Hepatocyte (in vitro differentiated cells): ENCODE measurements around the gene NAIF1. TPM values are rescaled to one million over a fixed set of nuclear protein-coding genes. Genes with fewer than 3 reads are reported as not detected.

Source experiments
- DNase-seq: peaks from one replicate; pipeline ENCODE4 v3.0.0-alpha.2; 2016; ENCODE audit warnings: low spot score
- H2AFZ ChIP-seq: fragments of 200-600 bp; sonication (generic); 2 replicates; pipeline ENCODE4 v1.6.0; 2016; ENCODE audit warnings: antibody characterized with exemption, mild to moderate bottlenecking
- H3K27ac ChIP-seq: fragments of 200-600 bp; sonication (generic); 2 replicates; pipeline ENCODE4 v1.5.1; 2016; ENCODE audit warnings: mild to moderate bottlenecking
- H3K27me3 ChIP-seq: fragments of 200-600 bp; sonication (generic); 2 replicates; pipeline ENCODE4 v1.6.1; 2016
- H3K36me3 ChIP-seq: fragments of 200-600 bp; sonication (generic); replicated peaks from 2 replicates; pipeline ENCODE4 v1.5.1; 2016; ENCODE audit warnings: low read depth; ENCODE audit not compliant: insufficient read depth
- H3K4me1 ChIP-seq: fragments of 200-600 bp; sonication (generic); 2 replicates; pipeline ENCODE4 v1.5.1; 2016; ENCODE audit warnings: mild to moderate bottlenecking, moderate library complexity; ENCODE audit not compliant: insufficient read depth
- H3K4me2 ChIP-seq: fragments of 200-600 bp; sonication (generic); 2 replicates; pipeline ENCODE4 v1.6.0; 2016
- H3K4me3 ChIP-seq: fragments of 200-600 bp; sonication (generic); 2 replicates; pipeline ENCODE4 v1.5.1; 2016; ENCODE audit warnings: mild to moderate bottlenecking
- H3K79me2 ChIP-seq: fragments of 200-600 bp; sonication (generic); 2 replicates; pipeline ENCODE4 v1.6.0; 2017; ENCODE audit warnings: mild to moderate bottlenecking
- H3K9me2 ChIP-seq: fragments of 200-600 bp; sonication (generic); replicated peaks from 2 replicates; pipeline ENCODE4 v1.6.0; 2017; ENCODE audit warnings: mild to moderate bottlenecking; ENCODE audit not compliant: insufficient read depth
- H3K9me3 ChIP-seq: fragments of 200-600 bp; sonication (generic); 2 replicates; pipeline ENCODE4 v1.5.1; 2016; ENCODE audit warnings: low read depth, mild to moderate bottlenecking
- H4K20me1 ChIP-seq: fragments of 200-600 bp; sonication (generic); 2 replicates; pipeline ENCODE4 v1.6.0; 2016; ENCODE audit warnings: mild to moderate bottlenecking; ENCODE audit not compliant: insufficient read depth, poor library complexity, severe bottlenecking
- EZH2 ChIP-seq: fragments of 200-600 bp; sonication (generic); IDR thresholded peaks from 2 replicates; pipeline ENCODE4 v1.6.1; 2016; ENCODE audit warnings: antibody characterized with exemption, mild to moderate bottlenecking, borderline replicate concordance
- EZH2phosphoT487 ChIP-seq: fragments of 200-600 bp; sonication (generic); IDR thresholded peaks from one replicate; pipeline ENCODE4 v1.6.1; 2018; ENCODE audit warnings: antibody characterized with exemption, mild to moderate bottlenecking, low read depth, moderate library complexity; ENCODE audit not compliant: unreplicated experiment, severe bottlenecking
- WGBS: methylation state at CpG from one replicate; pipeline ENCODE4 v1.1.6; 2016; ENCODE audit warnings: low lambda C conversion rate; ENCODE audit errors: missing lambda C conversion rate; 5-methylcytosine and 5-hydroxymethylcytosine counted together
- polyA plus RNA-seq: library from polyadenylated mRNA; unstranded; fragments of >200 nt; fragmentation: Nextera tagmentation; extraction: Ambion mirVana; gene quantifications from 2 replicates; pipeline ENCODE4 v1.2.1, GENCODE V29; 2016
- total RNA-seq: library from RNA; depleted of rRNA; stranded (reverse); fragments of >200 nt; gene quantifications from 2 replicates; pipeline ENCODE4 v1.2.3, GENCODE V29; 2014
- TF ChIP-seq, protein P1 (sequence below): fragments of 200-600 bp; sonication (generic); IDR thresholded peaks from 2 replicates; pipeline ENCODE4 v1.5.1; 2016; ENCODE audit warnings: antibody characterized with exemption, mild to moderate bottlenecking; ENCODE audit not compliant: poor library complexity

NAIF1 gene
- total and polyA plus RNA-seq, 2 experiments from 2014 or later, result 8.0 to 10.3 TPM

DNA sequence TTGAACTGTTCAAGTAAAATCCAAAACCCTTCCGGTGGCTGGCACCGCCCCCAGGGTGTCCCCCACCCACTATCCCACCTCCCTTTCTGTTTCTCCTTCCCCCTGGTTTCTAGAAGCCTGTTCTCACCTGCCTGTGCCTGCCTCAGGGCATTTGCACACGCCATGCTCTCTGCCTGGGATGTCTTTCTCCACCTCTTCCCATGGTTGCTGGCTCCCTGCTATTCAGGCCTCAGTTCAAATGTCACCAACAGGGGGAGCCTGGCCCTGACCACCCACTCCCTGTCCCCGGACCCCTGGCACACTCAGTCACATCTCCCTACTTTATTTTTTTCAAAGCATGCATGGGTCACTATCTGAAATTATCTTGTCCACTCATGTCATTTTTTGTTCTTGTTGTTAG is 46.4 kb downstream of the NAIF1 start:
- no peaks in the 10 kb centered on the region for H3K9me3 ChIP-seq
- H3K4me2 ChIP-seq, result no peak overlapping the region
- no peak overlapping the region for H3K4me3 ChIP-seq
- no peaks in the 10 kb centered on the region for H3K79me2 ChIP-seq
- H3K9me2 ChIP-seq, result no peaks in the 10 kb centered on the region
- no peaks in the 10 kb centered on the region for H3K27me3 ChIP-seq
- WGBS, result 80% methylated on average over 4 of the region's 4 CpGs
- no peaks in the 10 kb centered on the region for H3K4me1 ChIP-seq
- no peak overlapping the region for H2AFZ ChIP-seq
- no peaks in the 10 kb centered on the region for H4K20me1 ChIP-seq
- no peak overlapping the region for H3K27ac ChIP-seq
- no peak for DNase-seq
- TF ChIP-seq EZH2 (no peak), EZH2phosphoT487 (no peak)
- TF ChIP-seq, protein P1, sequence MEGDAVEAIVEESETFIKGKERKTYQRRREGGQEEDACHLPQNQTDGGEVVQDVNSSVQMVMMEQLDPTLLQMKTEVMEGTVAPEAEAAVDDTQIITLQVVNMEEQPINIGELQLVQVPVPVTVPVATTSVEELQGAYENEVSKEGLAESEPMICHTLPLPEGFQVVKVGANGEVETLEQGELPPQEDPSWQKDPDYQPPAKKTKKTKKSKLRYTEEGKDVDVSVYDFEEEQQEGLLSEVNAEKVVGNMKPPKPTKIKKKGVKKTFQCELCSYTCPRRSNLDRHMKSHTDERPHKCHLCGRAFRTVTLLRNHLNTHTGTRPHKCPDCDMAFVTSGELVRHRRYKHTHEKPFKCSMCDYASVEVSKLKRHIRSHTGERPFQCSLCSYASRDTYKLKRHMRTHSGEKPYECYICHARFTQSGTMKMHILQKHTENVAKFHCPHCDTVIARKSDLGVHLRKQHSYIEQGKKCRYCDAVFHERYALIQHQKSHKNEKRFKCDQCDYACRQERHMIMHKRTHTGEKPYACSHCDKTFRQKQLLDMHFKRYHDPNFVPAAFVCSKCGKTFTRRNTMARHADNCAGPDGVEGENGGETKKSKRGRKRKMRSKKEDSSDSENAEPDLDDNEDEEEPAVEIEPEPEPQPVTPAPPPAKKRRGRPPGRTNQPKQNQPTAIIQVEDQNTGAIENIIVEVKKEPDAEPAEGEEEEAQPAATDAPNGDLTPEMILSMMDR, result no peak
- no peaks in the 10 kb centered on the region for H3K36me3 ChIP-seq

DNA sequence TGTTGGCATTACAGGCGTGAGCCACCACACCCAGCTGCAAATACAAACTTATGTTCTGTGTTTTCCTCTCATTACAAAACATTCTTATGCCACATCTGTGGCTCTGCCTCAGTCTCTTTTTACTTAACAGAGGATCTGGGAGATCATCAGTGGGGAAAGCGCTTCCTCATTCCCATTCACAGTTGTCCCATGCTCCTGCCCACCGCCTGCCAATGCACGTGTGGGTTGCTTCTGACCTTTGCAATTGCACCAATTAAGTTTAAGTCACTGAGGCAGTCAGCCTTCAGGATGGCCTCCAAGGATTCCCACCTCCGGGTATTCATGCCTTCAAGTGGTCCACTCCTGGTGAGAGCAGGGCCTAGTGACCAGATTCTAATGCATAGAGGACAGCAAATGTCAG is 51.4 kb downstream of the NAIF1 start:
- H3K79me2 ChIP-seq, result no peaks in the 10 kb centered on the region
- H3K27me3 ChIP-seq, result no peaks in the 10 kb centered on the region
- no peak overlapping the region for H2AFZ ChIP-seq
- WGBS, result 92% methylated on average over 5 of the region's 5 CpGs
- no peaks in the 10 kb centered on the region for H3K4me1 ChIP-seq
- H3K9me3 ChIP-seq, result no peaks in the 10 kb centered on the region
- no peak overlapping the region for H3K27ac ChIP-seq
- no peak for DNase-seq
- TF ChIP-seq EZH2 (no peak), EZH2phosphoT487 (no peak)
- TF ChIP-seq, protein P1, result no peak
- H4K20me1 ChIP-seq, result no peaks in the 10 kb centered on the region
- H3K36me3 ChIP-seq, result no peaks in the 10 kb centered on the region
- H3K4me3 ChIP-seq, result no peak overlapping the region
- no peak overlapping the region for H3K4me2 ChIP-seq
- no peaks in the 10 kb centered on the region for H3K9me2 ChIP-seq

Other genes with a start within 250 kb of the NAIF1 start
- gene ENG, start 212.7 kb downstream of the NAIF1 start, total RNA-seq, result 3.2 and 6.8 TPM in 2 replicates
- 19.4 and 21.2 TPM in 2 replicates for gene ENG, start 212.7 kb downstream of the NAIF1 start, polyA plus RNA-seq
- 28.3 and 39.8 TPM in 2 replicates for gene AK1, start 189.6 kb downstream of the NAIF1 start, total RNA-seq
- 85.9 and 91.3 TPM in 2 replicates for gene AK1, start 189.6 kb downstream of the NAIF1 start, polyA plus RNA-seq
- gene ST6GALNAC6, start 167.7 kb downstream of the NAIF1 start, total RNA-seq, result 31.8 and 37.3 TPM in 2 replicates
- gene ST6GALNAC6, start 167.7 kb downstream of the NAIF1 start, polyA plus RNA-seq, result 47.7 and 61.2 TPM in 2 replicates
- 13.2 and 14.6 TPM in 2 replicates for gene ST6GALNAC4, start 150.3 kb downstream of the NAIF1 start, total RNA-seq
- 14.3 and 15.2 TPM in 2 replicates for gene ST6GALNAC4, start 150.3 kb downstream of the NAIF1 start, polyA plus RNA-seq
- 1.6 and 3.7 TPM in 2 replicates for gene PIP5KL1, start 136.5 kb downstream of the NAIF1 start, total RNA-seq
- 1.4 and 2.5 TPM in 2 replicates for gene PIP5KL1, start 136.5 kb downstream of the NAIF1 start, polyA plus RNA-seq
- gene DPM2, start 129.5 kb downstream of the NAIF1 start, total RNA-seq, result 19.2 and 22.4 TPM in 2 replicates
- gene DPM2, start 129.5 kb downstream of the NAIF1 start, polyA plus RNA-seq, result 57.1 and 61.9 TPM in 2 replicates
- 38.1 and 47.9 TPM in 2 replicates for gene EEIG1, start 86.3 kb downstream of the NAIF1 start, total RNA-seq
- gene EEIG1, start 86.3 kb downstream of the NAIF1 start, polyA plus RNA-seq, result 43.6 and 44.1 TPM in 2 replicates
- 52.4 and 62.3 TPM in 2 replicates for gene SLC25A25, start 912 bp upstream of the NAIF1 start, total RNA-seq
- gene SLC25A25, start 912 bp upstream of the NAIF1 start, polyA plus RNA-seq, result 40.1 and 51.0 TPM in 2 replicates
- 29.4 and 36.5 TPM in 2 replicates for gene PTGES2, start 60.4 kb upstream of the NAIF1 start, total RNA-seq
- 68.1 and 81.7 TPM in 2 replicates for gene PTGES2, start 60.4 kb upstream of the NAIF1 start, polyA plus RNA-seq
- 5.3 and 14.3 TPM in 2 replicates for gene LCN2, start 82.1 kb upstream of the NAIF1 start, total RNA-seq
- gene LCN2, start 82.1 kb upstream of the NAIF1 start, polyA plus RNA-seq, result 5.6 and 12.8 TPM in 2 replicates
- gene BBLN, start 92.9 kb upstream of the NAIF1 start, total RNA-seq, result 88.1 and 102 TPM in 2 replicates
- 86.6 and 92.6 TPM in 2 replicates for gene BBLN, start 92.9 kb upstream of the NAIF1 start, polyA plus RNA-seq
- gene CIZ1, start 124.3 kb upstream of the NAIF1 start, total RNA-seq, result 31.0 and 31.1 TPM in 2 replicates
- gene CIZ1, start 124.3 kb upstream of the NAIF1 start, polyA plus RNA-seq, result 85.6 and 91.0 TPM in 2 replicates
- gene DNM1, start 136.1 kb upstream of the NAIF1 start, total RNA-seq, result 13.4 and 14.4 TPM in 2 replicates
- 37.2 and 40.6 TPM in 2 replicates for gene DNM1, start 136.1 kb upstream of the NAIF1 start, polyA plus RNA-seq
- gene GOLGA2, start 208.7 kb upstream of the NAIF1 start, total RNA-seq, result 76.4 and 79.9 TPM in 2 replicates
- 37.6 and 59.2 TPM in 2 replicates for gene GOLGA2, start 208.7 kb upstream of the NAIF1 start, polyA plus RNA-seq
- gene SWI5, start 209.0 kb upstream of the NAIF1 start, total RNA-seq, result 29.0 and 33.0 TPM in 2 replicates
- 55.7 and 58.4 TPM in 2 replicates for gene SWI5, start 209.0 kb upstream of the NAIF1 start, polyA plus RNA-seq